ENCODE results near the gene ADAP2. TPM values are rescaled to one million over a fixed set of nuclear protein-coding genes. Genes with fewer than 3 reads are reported as not detected.

The ADAP2 gene
- total RNA-seq, 1 experiment from 2014 or later, result 1.2 TPM

- DNase-seq (ENCODE audit: low spot score) (no peak), ATAC-seq (no peak)
- Mint-ChIP-seq H3K27me3 (ENCODE audit: low read depth) (peaks cover 36% of the 10 kb centered on the region), H3K4me1 (peaks cover 16% of the 10 kb centered on the region), H3K27ac (no peak overlapping the region), H3K36me3 (no peaks in the 10 kb centered on the region), H3K9me3 (no peaks in the 10 kb centered on the region), H3K4me3 (no peak overlapping the region)
- POLR2A ChIA-PET, result no interaction called here
- CTCF ChIA-PET, result interaction anchor here (0.6 kb wide), 1 partner anchor 890 kb away, joined by 4 read pairs; no protein-coding TSS in a partner anchor
- TF ChIP-seq ATF2 (CRISPR knock-in tag; IDR thresholded peaks at IDR 0.05; ENCODE audit: borderline replicate concordance, low read depth), result no peak
- no peak for TF ChIP-seq HMGA2 (CRISPR knock-in tag; IDR thresholded peaks at IDR 0.05)
- TF ChIP-seq IRF2 (CRISPR knock-in tag; IDR thresholded peaks at IDR 0.05; ENCODE audit: borderline replicate concordance, low read depth), result no peak
- TF ChIP-seq, protein P1, sequence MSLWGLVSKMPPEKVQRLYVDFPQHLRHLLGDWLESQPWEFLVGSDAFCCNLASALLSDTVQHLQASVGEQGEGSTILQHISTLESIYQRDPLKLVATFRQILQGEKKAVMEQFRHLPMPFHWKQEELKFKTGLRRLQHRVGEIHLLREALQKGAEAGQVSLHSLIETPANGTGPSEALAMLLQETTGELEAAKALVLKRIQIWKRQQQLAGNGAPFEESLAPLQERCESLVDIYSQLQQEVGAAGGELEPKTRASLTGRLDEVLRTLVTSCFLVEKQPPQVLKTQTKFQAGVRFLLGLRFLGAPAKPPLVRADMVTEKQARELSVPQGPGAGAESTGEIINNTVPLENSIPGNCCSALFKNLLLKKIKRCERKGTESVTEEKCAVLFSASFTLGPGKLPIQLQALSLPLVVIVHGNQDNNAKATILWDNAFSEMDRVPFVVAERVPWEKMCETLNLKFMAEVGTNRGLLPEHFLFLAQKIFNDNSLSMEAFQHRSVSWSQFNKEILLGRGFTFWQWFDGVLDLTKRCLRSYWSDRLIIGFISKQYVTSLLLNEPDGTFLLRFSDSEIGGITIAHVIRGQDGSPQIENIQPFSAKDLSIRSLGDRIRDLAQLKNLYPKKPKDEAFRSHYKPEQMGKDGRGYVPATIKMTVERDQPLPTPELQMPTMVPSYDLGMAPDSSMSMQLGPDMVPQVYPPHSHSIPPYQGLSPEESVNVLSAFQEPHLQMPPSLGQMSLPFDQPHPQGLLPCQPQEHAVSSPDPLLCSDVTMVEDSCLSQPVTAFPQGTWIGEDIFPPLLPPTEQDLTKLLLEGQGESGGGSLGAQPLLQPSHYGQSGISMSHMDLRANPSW (CRISPR knock-in tag; conservative IDR thresholded peaks at IDR 0.05; ENCODE audit: low read depth), result no peak
- TF ChIP-seq JUN (CRISPR knock-in tag; IDR thresholded peaks at IDR 0.05), result no peak
- no peak for TF ChIP-seq FOXJ3 (CRISPR knock-in tag; IDR thresholded peaks at IDR 0.05; ENCODE audit: borderline replicate concordance)
- TF ChIP-seq ZNF263 (CRISPR knock-in tag; IDR thresholded peaks at IDR 0.05; ENCODE audit: low read depth), result no peak
- TF ChIP-seq CREM (CRISPR knock-in tag; IDR thresholded peaks at IDR 0.05), result no peak
- TF ChIP-seq MYBL2 (CRISPR knock-in tag; IDR thresholded peaks at IDR 0.05), result no peak
These were observed 4.7 kb upstream of the ADAP2 start for GRCh38 chr17:30917050-30917449.

DNA sequence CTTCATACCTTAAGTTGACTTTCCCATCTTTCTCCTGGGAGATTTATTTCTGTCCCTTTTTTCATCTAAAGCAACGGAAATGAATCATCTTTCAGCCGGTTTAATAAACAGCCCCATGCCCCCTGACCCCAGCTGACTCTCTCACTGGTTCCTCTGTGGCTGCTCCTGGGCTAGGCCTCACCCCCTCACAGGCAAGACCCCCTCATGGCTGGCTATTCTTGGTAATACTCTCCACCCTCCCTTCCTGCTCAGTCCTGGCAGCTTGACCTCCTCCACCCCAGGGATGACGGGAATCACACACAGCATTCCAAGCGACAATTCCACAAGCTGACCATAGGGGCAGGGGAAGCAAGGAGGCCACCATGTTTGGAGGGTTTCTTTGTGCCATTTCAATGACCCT, 1.5 kb upstream of the ADAP2 start:
- H3K4me3 Mint-ChIP-seq, result 0 out of 2 replicates have a peak overlapping the region, but pooled peaks have one; percentile 72
- H3K36me3 Mint-ChIP-seq, result no peaks in the 10 kb centered on the region
- ChIA-PET POLR2A (no interaction called here), CTCF (interaction anchor here (0.7 to 1.1 kb wide), 2 partner anchors 297 to 444 kb away, joined by 3 read pairs; partner anchors contain the start of gene GOSR1)
- H3K9me3 Mint-ChIP-seq, result no peaks in the 10 kb centered on the region
- ATAC-seq (peak; percentile 55), DNase-seq (ENCODE audit: low spot score) (peak; percentile 39)
- H3K27me3 Mint-ChIP-seq (ENCODE audit: low read depth), result peaks cover 60% of the 10 kb centered on the region
- H3K4me1 Mint-ChIP-seq, result peaks cover 20% of the 10 kb centered on the region
- no peak overlapping the region for H3K27ac Mint-ChIP-seq
- TF ChIP-seq ZNF512 (CRISPR knock-in tag; IDR thresholded peaks at IDR 0.05; ENCODE audit: borderline replicate concordance) (no peak), ZNF281 (CRISPR knock-in tag; IDR thresholded peaks at IDR 0.05) (no peak), TP53 (CRISPR knock-in tag; IDR thresholded peaks at IDR 0.05) (no peak), MXD4 (CRISPR knock-in tag; IDR thresholded peaks at IDR 0.05; ENCODE audit: borderline replicate concordance) (no peak), CREB1 (CRISPR knock-in tag; IDR thresholded peaks at IDR 0.05) (no peak), ATF3 (CRISPR knock-in tag; conservative IDR thresholded peaks at IDR 0.05) (no peak), SP1 (CRISPR knock-in tag; conservative IDR thresholded peaks at IDR 0.05) (no peak), CBFB (CRISPR knock-in tag; IDR thresholded peaks at IDR 0.05; ENCODE audit: low read depth) (no peak), TEAD4 (CRISPR knock-in tag; IDR thresholded peaks at IDR 0.05) (no peak), MYBL2 (CRISPR knock-in tag; IDR thresholded peaks at IDR 0.05) (no peak), NFE2L1 (CRISPR knock-in tag; IDR thresholded peaks at IDR 0.05) (no peak), PRRX2 (CRISPR knock-in tag; IDR thresholded peaks at IDR 0.05) (no peak), MAX (CRISPR knock-in tag; IDR thresholded peaks at IDR 0.05) (no peak), IRF1 (CRISPR knock-in tag; IDR thresholded peaks at IDR 0.05) (no peak), SMAD4 (CRISPR knock-in tag; IDR thresholded peaks at IDR 0.05) (no peak)
- TF ChIP-seq, protein P2, sequence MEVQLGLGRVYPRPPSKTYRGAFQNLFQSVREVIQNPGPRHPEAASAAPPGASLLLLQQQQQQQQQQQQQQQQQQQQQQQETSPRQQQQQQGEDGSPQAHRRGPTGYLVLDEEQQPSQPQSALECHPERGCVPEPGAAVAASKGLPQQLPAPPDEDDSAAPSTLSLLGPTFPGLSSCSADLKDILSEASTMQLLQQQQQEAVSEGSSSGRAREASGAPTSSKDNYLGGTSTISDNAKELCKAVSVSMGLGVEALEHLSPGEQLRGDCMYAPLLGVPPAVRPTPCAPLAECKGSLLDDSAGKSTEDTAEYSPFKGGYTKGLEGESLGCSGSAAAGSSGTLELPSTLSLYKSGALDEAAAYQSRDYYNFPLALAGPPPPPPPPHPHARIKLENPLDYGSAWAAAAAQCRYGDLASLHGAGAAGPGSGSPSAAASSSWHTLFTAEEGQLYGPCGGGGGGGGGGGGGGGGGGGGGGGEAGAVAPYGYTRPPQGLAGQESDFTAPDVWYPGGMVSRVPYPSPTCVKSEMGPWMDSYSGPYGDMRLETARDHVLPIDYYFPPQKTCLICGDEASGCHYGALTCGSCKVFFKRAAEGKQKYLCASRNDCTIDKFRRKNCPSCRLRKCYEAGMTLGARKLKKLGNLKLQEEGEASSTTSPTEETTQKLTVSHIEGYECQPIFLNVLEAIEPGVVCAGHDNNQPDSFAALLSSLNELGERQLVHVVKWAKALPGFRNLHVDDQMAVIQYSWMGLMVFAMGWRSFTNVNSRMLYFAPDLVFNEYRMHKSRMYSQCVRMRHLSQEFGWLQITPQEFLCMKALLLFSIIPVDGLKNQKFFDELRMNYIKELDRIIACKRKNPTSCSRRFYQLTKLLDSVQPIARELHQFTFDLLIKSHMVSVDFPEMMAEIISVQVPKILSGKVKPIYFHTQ (CRISPR knock-in tag; IDR thresholded peaks at IDR 0.05), result no peak

Data from WTC11 (cell line).